Measurements from ENCODE around the gene SDHAF4.
A peak's percentile ranks its signal among the peaks of the same experiment; 100 is the strongest.
"Not testable (repeated sequence)": the region's sequence is repeated elsewhere in the genome, so short reads cannot be mapped to it uniquely, and the experiment has no call there.

SDHAF4 gene

DNA sequence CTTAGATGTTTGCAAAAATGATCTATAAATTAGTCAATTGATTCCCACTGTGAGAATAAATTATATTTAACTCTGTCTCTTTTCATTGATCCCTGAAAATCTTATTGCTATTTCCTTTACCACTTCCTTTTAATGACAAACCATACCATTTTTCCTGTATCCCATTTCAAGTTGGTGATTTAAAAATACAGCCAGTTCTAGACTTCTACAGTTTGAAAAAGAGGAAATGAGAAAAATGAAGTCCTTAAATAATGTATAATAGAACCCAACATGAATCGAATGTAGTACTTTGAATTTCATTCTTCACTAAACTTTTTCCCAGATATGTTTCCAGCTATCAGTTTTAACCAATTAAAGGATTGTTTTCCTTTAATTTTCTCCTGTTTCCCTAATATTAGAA lies 29.5 kb upstream of the SDHAF4 start:
- no peak for DNase-seq (ENCODE audit: low spot score)
- TF ChIP-seq, protein P1, sequence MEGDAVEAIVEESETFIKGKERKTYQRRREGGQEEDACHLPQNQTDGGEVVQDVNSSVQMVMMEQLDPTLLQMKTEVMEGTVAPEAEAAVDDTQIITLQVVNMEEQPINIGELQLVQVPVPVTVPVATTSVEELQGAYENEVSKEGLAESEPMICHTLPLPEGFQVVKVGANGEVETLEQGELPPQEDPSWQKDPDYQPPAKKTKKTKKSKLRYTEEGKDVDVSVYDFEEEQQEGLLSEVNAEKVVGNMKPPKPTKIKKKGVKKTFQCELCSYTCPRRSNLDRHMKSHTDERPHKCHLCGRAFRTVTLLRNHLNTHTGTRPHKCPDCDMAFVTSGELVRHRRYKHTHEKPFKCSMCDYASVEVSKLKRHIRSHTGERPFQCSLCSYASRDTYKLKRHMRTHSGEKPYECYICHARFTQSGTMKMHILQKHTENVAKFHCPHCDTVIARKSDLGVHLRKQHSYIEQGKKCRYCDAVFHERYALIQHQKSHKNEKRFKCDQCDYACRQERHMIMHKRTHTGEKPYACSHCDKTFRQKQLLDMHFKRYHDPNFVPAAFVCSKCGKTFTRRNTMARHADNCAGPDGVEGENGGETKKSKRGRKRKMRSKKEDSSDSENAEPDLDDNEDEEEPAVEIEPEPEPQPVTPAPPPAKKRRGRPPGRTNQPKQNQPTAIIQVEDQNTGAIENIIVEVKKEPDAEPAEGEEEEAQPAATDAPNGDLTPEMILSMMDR (IDR thresholded peaks at IDR 0.05; ENCODE audit: extremely low read depth, missing control alignments): no peak

DNA sequence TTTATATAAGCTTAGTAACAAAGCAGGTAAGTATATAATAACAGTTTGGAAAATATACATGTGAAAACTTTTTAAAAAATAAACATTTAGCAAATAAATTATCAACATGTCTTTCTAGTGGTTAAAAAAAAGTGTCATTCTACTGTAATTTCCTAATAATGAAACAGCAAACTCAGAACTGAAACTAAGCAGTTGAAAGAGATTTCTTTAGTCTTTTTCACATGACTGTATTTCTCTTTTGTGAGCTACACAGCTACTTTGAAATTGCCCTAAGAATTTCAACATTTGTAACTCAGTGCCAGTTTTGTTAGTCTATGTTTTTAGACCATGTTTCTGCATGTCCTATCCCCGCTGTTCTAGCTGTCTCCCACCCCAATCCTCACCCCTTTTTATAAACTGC lies 28.4 kb upstream of the SDHAF4 start:
- DNase-seq (ENCODE audit: low spot score): peak; percentile 25
- TF ChIP-seq, protein P1 (IDR thresholded peaks at IDR 0.05; ENCODE audit: extremely low read depth, missing control alignments): no peak

DNA sequence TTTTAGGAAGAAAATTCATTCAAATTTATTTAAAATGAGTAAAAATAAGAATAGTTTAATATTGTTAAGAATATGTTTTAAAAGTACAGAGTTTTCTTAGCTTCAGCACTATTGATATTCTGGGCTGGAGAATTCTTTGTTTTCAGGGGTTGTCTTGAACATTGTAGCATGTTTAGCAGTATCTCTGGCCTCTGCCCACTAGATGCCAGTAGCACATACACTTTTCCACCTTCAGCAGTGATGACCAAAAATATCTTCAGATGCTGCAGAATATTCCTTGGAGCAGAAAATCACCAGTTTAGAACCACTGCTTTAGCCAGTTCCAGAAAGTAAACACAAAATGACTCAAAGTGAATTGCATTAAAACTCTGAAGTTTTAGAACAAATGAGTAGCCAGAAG lies 19.4 kb upstream of the SDHAF4 start:
- TF ChIP-seq, protein P1 (IDR thresholded peaks at IDR 0.05; ENCODE audit: extremely low read depth, missing control alignments): no peak
- no peak for DNase-seq (ENCODE audit: low spot score)

DNA sequence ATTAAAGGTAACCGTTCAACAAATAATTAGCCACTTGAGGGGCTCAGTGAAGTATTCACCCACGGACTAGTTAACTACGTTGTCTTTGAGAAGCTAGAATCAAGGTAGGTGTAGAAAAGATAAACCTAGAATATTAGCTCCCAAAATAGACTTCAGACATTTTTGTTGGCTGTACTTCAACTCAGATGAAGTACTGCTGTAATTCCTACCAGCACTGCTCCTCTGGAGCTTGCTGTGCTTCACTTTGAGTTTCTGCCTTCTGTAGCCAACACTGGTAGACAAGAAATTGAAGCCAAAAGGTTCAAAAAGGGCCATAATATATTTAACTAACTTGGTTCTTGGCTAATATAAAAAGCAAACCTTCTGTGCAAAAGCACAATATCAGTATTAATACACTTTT lies 18.8 kb upstream of the SDHAF4 start:
- no peak for DNase-seq (ENCODE audit: low spot score)
- TF ChIP-seq, protein P1 (IDR thresholded peaks at IDR 0.05; ENCODE audit: extremely low read depth, missing control alignments): no peak

DNA sequence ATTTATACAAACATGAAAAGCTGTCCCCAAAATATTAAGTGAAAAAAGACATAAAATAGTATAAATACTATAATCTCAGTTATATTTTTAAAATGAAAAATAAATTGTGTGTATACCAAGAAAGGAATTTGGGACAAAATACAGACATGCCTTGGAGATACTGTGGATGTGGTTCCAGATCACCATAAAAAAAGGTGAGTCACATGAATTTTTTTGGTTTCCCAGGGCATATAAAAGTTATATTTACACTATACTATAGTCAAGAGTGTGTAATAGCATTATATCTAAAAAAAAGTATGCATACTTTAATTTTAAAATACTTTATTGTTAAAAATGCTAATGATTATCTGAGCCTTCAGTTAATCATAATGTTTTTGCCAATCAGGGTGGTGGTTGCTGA lies 17.4 kb upstream of the SDHAF4 start:
- TF ChIP-seq, protein P1 (IDR thresholded peaks at IDR 0.05; ENCODE audit: extremely low read depth, missing control alignments): no peak

DNA sequence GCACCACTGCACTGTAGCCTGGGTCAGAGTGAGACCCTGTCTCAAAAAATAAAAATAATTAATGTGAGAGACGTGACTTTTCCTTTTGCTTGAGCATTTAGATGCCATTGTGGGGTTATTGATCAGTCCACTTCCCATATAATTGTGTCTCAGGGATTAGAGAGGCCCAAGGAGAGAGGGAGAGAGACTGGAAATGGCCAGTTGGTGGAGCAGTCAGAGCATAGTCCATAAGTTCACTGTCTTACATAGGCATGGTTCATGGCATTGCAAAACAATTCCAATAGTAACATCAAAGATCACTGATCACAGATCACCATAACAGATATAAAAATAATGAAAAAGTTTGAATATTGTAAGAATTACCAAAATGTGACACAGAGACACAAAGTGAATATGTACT lies 15.2 kb upstream of the SDHAF4 start:
- TF ChIP-seq, protein P1 (IDR thresholded peaks at IDR 0.05; ENCODE audit: extremely low read depth, missing control alignments): no peak
- no peak for DNase-seq (ENCODE audit: low spot score)

More for the DNA sequence above, 17.4 kb upstream of the SDHAF4 start:
- no peak for DNase-seq (ENCODE audit: low spot score)

DNA sequence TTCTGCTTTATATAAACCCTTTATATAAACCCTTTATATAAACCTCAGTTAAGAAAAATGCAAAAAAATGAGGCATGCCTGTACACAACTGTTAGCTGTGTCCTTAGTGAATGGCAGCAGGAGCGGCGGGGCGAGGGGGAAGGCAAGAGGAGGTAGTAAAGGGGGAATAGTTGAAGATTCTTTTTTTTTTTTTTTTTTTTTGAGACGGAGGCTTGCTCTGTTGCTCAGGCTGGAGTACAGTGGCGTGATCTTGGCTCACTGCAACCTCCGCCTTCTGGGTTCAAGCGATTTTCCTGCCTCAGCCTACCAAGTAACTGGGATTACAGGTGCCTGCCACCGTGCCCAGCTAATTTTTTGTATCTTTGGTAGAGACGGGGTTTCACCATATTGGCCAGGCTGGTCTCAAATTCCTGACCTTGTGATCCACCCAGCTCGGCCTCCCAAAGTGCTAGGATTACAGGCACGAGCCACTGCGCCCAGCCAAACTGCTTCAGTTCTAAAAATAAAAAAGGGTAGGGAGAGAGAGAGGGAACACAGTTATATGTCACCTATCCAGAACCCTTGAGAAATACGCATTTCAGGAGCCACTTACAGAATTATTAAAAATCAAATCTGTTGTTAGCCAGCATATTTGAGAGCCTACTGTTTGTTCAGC lies 14.3 kb upstream of the SDHAF4 start:
- DNase-seq (ENCODE audit: low spot score): not testable (repeated sequence)

DNA sequence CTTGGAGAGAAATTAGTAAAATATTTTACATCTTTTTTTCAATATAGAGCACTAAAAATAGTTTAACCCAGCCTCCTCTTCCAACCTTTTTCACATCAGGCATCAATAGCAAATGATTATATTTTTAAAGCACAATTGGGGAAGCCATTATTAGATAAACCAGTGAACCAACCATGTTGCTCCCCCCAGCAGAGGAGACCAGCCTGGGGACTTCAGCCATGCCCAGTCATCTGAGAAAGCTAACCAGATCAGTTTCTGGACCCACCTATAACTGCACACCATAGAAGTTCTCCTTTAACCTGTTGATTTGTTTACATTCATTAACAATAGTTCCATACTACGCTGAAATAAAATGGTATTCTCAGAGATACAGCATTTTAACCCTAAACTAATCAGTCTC lies 13.8 kb upstream of the SDHAF4 start:
- TF ChIP-seq, protein P1 (IDR thresholded peaks at IDR 0.05; ENCODE audit: extremely low read depth, missing control alignments): no peak
- no peak for DNase-seq (ENCODE audit: low spot score)
